Amniotic stem cell (primary cell): Measurements from ENCODE around the gene HEATR5A.
"Not testable (repeated sequence)": the region's sequence is repeated elsewhere in the genome, so short reads cannot be mapped to it uniquely, and the experiment has no call there.

Experiments used
- DNase-seq: peaks from one replicate; lab custom pipeline; 2025; lab: John Stamatoyannopoulos, UW

HEATR5A gene

DNA sequence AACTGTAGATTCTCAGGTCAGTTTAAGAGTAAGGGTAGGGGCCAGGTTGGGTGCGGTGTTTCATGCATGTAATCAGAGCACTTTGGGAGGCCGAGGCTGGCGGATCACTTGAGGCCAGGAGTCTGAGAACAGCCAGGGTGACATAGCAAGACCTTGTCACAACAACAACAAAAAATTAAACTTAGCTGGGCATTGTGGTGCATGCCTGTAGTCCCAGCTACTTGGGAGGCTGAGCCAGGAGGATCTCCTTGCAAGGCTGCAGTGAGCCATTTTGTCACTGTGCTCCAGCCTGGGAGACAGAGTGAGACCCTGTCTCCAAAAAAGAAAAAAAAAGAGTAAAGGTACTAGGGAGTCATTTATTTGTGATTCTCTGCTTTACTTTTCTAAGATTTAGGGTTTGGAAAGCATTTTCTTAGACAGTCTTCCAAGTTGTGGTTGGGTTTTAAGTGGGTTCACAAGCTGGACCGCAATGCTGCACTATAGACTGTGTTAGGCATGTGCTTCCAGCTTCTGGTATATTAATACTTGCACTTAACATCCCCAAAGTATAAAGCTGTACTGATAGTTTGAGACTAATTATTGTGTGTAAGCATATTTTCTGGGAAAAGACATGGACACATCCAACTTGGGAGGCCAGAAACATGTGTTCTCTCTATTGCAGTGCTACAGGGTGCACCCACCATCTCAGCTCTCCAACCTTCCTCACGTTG is 163.7 kb downstream of the HEATR5A start:
- no peak for DNase-seq

DNA sequence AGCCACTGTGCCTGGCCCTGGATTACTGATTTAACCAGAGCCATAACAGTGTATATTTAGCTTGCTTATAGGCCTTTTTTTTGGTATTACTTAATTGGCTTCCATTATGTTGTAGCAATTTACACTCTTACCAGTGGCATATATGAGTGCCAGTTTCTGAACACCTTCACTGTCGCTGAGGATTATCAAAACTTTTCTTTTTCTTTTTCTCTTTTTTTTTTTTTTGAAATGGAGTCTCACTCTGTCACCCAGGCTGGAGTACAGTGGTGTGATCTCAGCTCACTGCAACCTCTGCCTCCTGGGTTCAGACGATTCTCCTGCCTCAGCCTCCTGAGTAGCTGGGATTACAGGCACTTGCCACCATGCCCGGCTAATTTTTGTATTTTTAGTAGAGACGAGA is 164.4 kb downstream of the HEATR5A start:
- DNase-seq = not testable (repeated sequence)

DNA sequence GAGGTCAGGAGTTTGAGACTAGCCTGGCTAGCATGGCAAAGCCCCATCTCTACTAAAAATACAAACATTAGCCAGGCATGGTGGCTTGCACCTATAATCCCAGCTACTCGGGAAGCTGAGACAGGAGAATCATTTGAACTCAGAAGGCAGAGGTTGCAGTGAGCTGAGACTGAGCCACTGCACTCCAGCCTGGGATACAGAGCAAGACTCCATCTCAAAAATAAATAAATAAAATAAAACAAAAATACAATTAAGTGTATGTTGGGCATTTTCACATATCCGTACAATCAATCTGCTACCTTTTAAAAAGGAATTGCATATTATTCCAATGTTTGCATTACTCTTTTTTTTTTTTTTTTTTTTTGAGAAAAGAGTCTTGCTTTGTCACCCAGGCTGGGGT is 165.1 kb downstream of the HEATR5A start:
- DNase-seq = no peak

DNA sequence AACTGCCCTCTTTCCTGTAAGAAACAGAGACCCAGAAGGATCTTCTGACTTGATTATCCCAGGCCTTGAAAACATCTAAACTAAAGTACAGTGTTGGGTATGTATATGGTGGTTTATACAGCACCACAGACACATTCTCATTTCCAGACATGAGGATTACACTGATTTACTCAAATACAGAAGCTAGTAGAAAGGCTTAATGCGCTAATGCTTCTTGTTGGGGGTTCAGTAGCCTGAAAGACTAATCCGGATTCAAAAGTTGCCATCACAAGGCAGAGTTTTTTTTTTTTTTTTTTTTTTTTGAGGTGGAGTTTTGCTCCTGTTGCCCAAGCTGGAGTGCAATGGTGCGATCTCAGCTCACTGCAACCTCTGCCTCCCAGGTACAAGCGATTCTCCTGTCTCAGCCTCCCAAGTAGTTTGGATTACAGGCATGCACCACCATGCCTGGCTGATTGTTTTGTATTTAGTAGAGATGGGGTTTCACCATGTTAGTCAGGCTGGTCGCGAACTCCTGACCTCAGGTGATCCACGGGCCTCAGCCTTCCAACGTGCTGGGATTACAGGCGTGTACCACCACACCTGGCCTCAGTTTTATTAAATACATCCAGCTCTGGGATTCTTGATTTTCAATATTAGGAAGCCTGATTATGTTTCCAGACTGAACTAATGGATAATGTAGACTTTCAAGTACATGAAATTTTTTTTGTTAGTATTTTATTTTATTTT is 166.4 kb downstream of the HEATR5A start:
- no peak for DNase-seq

DNA sequence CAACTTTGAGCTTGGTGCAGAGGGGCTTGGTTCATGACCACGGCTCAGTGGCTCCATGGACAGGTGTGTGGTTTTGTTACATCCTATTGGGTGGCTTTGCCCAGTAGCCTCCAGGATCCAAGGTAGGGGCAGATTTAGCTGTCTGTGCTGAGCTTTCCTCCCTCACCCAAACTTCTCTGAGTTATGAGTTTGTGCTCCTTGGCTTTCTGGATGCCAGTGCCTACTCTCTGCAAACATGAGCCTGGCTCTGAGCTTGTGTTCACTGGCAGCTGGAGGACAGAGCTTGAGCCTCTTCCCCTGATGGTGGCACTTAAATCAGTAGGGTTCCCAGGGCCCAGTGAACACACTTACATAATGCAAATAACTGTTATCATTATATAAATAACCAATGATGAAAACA is 167.5 kb downstream of the HEATR5A start:
- no peak for DNase-seq

DNA sequence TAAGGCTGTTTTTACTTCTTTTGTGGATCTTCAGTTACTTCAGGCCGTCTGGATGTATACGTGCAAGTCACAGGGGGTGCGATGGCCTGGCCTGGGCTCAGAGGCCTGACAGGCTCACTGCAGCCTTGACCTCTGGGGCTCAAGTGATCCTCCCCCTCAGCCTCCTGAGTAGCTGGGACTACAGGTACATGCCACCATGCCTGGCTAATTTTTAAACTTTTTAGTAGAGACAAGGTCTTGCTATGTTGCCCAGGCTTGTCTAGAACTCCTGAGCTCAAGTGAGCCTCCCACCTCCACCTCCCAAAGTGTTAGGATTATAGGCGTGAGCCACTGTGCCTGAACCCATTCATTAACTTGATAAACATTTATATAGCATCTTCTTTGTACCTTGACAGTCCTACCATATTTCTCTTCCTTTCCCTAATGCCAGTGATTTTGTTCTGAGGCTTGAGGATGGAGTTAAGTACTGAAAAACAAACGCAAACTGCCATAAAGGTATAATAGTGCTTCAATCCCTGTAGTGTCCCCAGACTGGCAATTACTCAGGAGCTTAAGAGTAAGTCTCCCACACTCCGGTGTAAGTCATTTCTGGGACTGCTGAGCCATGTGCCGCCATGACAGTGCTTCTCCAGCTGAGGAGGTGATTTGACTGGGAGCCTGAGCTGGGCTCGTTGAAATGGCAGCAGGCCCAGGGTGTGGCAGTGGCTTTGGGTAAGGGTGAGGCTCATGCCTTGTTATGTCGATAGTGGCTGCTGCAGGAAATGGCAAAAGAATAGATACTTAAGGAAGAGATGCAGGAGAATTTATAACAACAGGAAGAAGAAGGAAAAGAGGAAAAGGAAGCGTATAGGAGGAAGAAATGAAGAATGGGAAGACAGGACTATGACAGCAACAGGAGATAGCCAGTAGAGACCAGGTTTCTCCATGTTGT is 169.1 kb downstream of the HEATR5A start:
- DNase-seq = no peak

DNA sequence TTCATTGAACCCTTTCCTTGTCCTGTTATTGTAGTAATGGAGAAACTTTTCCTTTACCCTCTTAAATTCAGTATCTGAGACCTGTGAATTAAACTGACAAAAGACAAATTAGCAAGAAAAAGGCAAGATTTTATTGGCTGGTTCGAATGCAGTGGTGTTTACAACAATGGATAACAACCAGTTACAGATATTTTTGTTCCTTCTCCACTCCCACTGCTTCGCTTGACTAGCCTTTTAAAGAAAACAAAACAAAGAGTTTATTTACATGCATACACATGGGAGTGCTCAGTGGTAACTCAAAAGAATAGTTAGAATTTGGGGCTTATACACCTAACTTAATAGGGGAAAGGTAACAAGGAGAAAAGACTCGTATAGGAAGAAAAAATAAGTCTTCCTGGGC is 175.7 kb downstream of the HEATR5A start:
- DNase-seq = no peak

DNA sequence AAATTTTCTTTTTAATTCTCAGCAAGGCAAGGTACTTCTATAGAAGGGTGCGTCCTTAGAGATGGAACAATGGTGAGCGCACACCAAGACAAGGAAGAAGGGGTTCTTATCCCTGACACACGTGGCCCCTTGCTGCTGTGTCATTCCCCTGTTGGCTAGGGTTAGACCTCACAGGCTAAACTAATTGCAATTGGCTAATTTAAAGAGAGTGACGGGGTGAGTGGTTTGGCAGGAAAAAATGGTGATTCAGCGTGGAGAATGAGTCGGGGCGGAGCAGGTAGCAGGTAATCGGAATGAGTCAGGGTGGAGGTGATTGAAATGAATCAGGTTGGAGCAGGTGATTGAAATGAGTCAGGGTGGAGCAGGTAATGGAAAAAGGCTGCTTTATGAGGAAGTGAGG is 176.5 kb downstream of the HEATR5A start:
- DNase-seq = no peak

DNA sequence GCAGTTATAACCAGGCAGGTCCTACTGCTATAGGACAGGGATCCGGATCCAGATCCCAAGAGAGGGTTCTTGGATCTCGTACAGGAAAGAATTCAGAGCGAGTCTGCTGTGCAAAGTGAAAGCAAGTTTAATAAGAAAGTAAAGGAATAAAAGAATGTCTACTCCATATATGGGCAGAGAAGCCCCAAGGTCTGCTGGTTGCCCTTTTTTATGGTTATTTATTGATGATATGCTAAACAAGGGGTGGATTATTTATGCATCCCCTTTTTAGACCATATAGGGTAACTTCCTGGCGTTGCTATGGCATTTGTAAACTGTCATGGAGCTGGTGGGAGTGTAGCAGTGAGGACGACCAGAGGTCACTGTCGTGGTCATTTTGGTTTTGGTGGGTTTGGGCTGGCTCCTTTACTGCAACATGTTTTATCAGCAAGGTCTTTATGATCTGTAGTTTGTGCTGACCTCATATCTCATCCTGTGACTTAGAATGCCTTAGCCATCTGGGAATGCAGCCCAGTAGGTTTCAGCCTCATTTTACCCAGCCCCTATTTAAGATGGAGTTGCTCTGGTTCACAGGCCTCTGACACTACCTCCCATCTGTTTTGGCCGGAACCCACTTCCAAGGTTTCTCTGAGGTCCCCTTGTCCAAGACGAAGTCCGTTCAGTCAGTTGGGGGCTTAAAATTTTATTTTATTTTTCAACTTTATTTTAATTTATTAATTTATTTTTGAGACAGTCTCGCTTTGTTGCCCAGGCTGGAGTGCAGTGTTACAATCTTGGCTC is 178.0 kb downstream of the HEATR5A start:
- DNase-seq = not testable (repeated sequence)
